SK-N-SH (cell line): ENCODE results near the gene CREBRF.

Source experiments
- EP300 ChIP-seq, 2 experiments: IDR thresholded peaks; 2 replicates each; pipeline versions ENCODE4 v1.4.0 to v1.6.1; 2012; ENCODE audit warnings: borderline replicate concordance in 1 of 2, low read depth in 1 of 2, low read length in 1 of 2
- GABPA ChIP-seq: IDR thresholded peaks from 2 replicates; pipeline ENCODE4 v1.4.0; 2012; ENCODE audit warnings: low read depth, mild to moderate bottlenecking
- POLR2AphosphoS5 ChIP-seq: IDR thresholded peaks from 2 replicates; pipeline ENCODE4 v1.6.1; 2012; ENCODE audit warnings: low read depth, low read length
- SMC3 ChIP-seq: IDR thresholded peaks from 2 replicates; pipeline ENCODE4 v1.6.1; 2012; ENCODE audit warnings: low read depth, low read length, improper control_type of control experiment
- TAF1 ChIP-seq: IDR thresholded peaks from 2 replicates; pipeline ENCODE4 v1.6.1; 2012; ENCODE audit warnings: low read depth, mild to moderate bottlenecking, low read length, moderate library complexity, borderline replicate concordance
- YY1 ChIP-seq: IDR thresholded peaks from 2 replicates; pipeline ENCODE4 v1.4.0; 2012; ENCODE audit warnings: low read depth, mild to moderate bottlenecking
- TF ChIP-seq, protein P1 (sequence below): fragments of 200-600 bp; sonication (generic); IDR thresholded peaks from 2 replicates; pipeline ENCODE4 v1.6.1; 2017; ENCODE audit warnings: antibody characterized with exemption, mild to moderate bottlenecking, moderate library complexity
- TF ChIP-seq, protein P2 (sequence below): IDR thresholded peaks from 2 replicates; pipeline ENCODE4 v1.4.0; 2012; ENCODE audit warnings: low read depth
- TF ChIP-seq, protein P3 (sequence below): IDR thresholded peaks from 2 replicates; pipeline ENCODE4 v1.6.1; 2012; ENCODE audit warnings: mild to moderate bottlenecking, low read depth, low read length, moderate library complexity

DNA sequence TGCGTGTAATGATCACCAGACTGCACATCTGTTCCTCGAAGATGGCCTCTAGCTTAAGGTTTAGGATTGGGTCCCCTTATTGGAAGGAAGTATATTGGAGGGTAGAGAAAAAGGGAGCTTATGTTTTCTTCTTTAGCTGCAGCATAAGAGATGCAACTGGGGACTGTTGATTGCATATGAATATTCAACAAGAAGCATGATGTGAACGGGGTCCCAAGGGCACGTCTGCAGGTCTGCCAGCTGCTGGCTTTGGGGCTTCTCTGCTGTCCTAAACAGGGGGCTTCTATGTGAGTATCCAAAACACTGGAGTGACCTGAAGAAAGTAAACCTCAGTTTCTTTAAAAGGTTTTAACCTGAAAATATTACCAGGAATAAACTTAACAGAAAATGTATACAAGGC, 84.6 kb downstream of the CREBRF start:
- no peak for TF ChIP-seq GABPA
- TF ChIP-seq SMC3 = no peak
- TF ChIP-seq, protein P1, sequence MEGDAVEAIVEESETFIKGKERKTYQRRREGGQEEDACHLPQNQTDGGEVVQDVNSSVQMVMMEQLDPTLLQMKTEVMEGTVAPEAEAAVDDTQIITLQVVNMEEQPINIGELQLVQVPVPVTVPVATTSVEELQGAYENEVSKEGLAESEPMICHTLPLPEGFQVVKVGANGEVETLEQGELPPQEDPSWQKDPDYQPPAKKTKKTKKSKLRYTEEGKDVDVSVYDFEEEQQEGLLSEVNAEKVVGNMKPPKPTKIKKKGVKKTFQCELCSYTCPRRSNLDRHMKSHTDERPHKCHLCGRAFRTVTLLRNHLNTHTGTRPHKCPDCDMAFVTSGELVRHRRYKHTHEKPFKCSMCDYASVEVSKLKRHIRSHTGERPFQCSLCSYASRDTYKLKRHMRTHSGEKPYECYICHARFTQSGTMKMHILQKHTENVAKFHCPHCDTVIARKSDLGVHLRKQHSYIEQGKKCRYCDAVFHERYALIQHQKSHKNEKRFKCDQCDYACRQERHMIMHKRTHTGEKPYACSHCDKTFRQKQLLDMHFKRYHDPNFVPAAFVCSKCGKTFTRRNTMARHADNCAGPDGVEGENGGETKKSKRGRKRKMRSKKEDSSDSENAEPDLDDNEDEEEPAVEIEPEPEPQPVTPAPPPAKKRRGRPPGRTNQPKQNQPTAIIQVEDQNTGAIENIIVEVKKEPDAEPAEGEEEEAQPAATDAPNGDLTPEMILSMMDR = no peak
- TF ChIP-seq TAF1 = no peak
- TF ChIP-seq POLR2AphosphoS5 = no peak
- TF ChIP-seq, protein P2, sequence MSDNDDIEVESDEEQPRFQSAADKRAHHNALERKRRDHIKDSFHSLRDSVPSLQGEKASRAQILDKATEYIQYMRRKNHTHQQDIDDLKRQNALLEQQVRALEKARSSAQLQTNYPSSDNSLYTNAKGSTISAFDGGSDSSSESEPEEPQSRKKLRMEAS = no peak
- TF ChIP-seq YY1 = no peak
- no peak for TF ChIP-seq EP300 (IDR thresholded peaks at IDR 0.05; ENCODE audit: borderline replicate concordance in 1 of 2, low read depth in 1 of 2, low read length in 1 of 2)
- TF ChIP-seq, protein P3, sequence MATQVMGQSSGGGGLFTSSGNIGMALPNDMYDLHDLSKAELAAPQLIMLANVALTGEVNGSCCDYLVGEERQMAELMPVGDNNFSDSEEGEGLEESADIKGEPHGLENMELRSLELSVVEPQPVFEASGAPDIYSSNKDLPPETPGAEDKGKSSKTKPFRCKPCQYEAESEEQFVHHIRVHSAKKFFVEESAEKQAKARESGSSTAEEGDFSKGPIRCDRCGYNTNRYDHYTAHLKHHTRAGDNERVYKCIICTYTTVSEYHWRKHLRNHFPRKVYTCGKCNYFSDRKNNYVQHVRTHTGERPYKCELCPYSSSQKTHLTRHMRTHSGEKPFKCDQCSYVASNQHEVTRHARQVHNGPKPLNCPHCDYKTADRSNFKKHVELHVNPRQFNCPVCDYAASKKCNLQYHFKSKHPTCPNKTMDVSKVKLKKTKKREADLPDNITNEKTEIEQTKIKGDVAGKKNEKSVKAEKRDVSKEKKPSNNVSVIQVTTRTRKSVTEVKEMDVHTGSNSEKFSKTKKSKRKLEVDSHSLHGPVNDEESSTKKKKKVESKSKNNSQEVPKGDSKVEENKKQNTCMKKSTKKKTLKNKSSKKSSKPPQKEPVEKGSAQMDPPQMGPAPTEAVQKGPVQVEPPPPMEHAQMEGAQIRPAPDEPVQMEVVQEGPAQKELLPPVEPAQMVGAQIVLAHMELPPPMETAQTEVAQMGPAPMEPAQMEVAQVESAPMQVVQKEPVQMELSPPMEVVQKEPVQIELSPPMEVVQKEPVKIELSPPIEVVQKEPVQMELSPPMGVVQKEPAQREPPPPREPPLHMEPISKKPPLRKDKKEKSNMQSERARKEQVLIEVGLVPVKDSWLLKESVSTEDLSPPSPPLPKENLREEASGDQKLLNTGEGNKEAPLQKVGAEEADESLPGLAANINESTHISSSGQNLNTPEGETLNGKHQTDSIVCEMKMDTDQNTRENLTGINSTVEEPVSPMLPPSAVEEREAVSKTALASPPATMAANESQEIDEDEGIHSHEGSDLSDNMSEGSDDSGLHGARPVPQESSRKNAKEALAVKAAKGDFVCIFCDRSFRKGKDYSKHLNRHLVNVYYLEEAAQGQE = no peak
